Activated naive CD4-positive, alpha-beta T cell treated with anti-CD3 and anti-CD28 coated beads, Interleukin-2, amount 10 ng/mL, durations not matched to agents 7 days and 5 days (primary cell): ENCODE results near the gene NOTUM.
"Not testable (repeated sequence)": the region's sequence is repeated elsewhere in the genome, so short reads cannot be mapped to it uniquely, and the experiment has no call there.

Experiments used
- CTCF ChIA-PET: fragments of 350-600 bp; sonication (Branson Sonifier 250); formaldehyde crosslinking; loops from one replicate; lab custom pipeline; 2021; ENCODE audit warnings: antibody characterized with exemption; lab: Charles Lee
- DNase-seq: peaks from one replicate; pipeline ENCODE4 v3.0.0-alpha.2; 2020
- H3K27ac Mint-ChIP-seq: one replicate; pipeline ENCODE4 v1.8.0; 2021; ENCODE audit warnings: mild to moderate bottlenecking, moderate library complexity, mixed read lengths
- H3K27me3 Mint-ChIP-seq: one replicate; pipeline ENCODE4 v1.8.0; 2021; ENCODE audit warnings: mild to moderate bottlenecking, mixed read lengths
- H3K36me3 Mint-ChIP-seq: one replicate; pipeline ENCODE4 v1.8.0; 2021; ENCODE audit warnings: mixed read lengths
- H3K4me1 Mint-ChIP-seq: one replicate; pipeline ENCODE4 v1.8.0; 2021; ENCODE audit warnings: mixed read lengths
- H3K4me3 Mint-ChIP-seq: one replicate; pipeline ENCODE4 v1.8.0; 2021; ENCODE audit warnings: mild to moderate bottlenecking, moderate library complexity, mixed read lengths
- H3K9me3 Mint-ChIP-seq: one replicate; pipeline ENCODE4 v1.8.0; 2021; ENCODE audit warnings: mixed read lengths

The NOTUM gene

DNA sequence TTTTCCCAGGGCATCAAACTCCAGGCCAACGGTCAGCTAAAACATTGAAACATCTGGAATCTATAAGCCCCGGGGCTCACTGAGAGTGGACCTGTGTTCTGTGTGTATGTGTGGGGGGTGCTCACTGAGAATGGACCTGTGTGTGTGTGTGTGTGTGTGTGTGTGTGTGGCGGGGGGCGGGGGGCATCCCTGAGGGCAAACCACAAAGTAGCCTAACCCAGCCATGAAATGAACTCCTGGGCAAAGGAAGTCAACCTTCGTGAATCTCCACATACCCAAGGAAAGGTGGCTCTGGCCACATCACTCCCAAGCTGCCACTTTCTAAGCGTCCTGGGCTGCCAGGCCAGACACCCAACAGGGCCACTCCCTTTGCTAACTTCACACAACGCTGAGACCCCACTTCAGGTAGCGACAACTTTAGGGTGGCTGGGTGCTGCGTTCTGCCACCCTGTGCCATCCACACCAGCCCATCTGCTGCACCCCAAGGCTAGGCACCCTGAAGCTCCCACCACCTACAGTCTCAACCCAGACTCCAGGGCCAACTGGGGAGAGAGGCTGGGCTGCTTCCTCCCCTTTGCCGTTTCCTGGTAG is 35.0 kb downstream of the NOTUM start:
- DNase-seq = no peak
- peaks cover 41% of the 10 kb centered on the region for H3K4me1 Mint-ChIP-seq
- H3K36me3 Mint-ChIP-seq = peaks cover 7% of the 10 kb centered on the region
- no peaks in the 10 kb centered on the region for H3K9me3 Mint-ChIP-seq
- H3K27me3 Mint-ChIP-seq = peaks cover 28% of the 10 kb centered on the region
- CTCF ChIA-PET = interaction anchor here (1.1 kb wide), 1 partner anchor 223 kb away, joined by 3 read pairs; the partner anchor contains the start of gene MRPL12
- peak overlapping the region; percentile 94 for H3K27ac Mint-ChIP-seq
- H3K4me3 Mint-ChIP-seq = peak overlapping the region; percentile 88

- Mint-ChIP-seq H3K36me3 (peaks cover 8% of the 10 kb centered on the region), H3K9me3 (no peaks in the 10 kb centered on the region), H3K4me3 (peak overlapping the region; percentile 88), H3K27ac (peak overlapping the region; percentile 78), H3K27me3 (peaks cover 17% of the 10 kb centered on the region), H3K4me1 (peaks cover 39% of the 10 kb centered on the region)
- peak; percentile 50 for DNase-seq
- CTCF ChIA-PET = no interaction called here
These were observed 36.1 kb downstream of the NOTUM start for GRCh38 chr17:81924557-81925532.

- no peak for DNase-seq
- Mint-ChIP-seq H3K4me1 (peaks cover 45% of the 10 kb centered on the region), H3K9me3 (no peaks in the 10 kb centered on the region), H3K27ac (peak overlapping the region; percentile 55), H3K4me3 (no peak overlapping the region), H3K36me3 (peaks cover 15% of the 10 kb centered on the region), H3K27me3 (peaks cover 5% of the 10 kb centered on the region)
- CTCF ChIA-PET = no interaction called here
These were observed 37.4 kb downstream of the NOTUM start for GRCh38 chr17:81923302-81924260.

DNA sequence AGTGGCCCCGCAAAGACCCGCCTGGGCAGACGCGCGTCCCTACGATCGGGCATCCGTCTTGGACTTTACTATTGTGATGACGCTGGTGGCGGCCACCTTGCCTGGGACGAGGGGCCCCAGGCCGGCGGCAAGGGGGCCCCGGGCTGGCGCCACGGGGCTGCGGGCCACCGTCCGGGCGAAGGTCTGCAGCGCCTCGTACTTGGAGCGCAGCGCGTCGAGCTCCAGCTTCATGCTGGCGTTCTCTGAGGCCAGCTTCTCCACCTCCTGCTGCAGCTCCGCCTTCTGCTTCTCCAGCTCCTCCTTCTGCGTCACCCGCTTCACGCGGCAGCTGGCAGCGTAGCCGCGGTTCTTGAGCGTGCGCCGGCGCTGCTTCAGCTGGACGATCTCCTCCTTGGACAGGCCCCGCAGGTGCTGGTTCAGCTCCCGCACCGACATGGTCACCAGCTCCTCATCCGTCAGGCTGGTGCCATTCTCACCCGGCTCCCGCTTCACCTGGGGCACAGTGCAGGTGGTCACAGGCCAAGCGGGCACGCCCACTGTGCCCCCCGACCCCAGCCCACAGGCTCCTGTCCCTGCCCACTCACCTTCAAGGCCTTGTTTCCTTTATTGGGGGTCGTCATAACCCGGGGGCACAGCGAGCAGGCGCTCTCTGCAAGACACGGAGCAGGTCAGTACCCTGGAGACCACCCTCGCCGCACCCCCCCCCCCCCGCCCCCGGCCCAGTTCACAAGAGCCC is 38.3 kb downstream of the NOTUM start:
- H3K36me3 Mint-ChIP-seq = peaks cover 16% of the 10 kb centered on the region
- no peaks in the 10 kb centered on the region for H3K9me3 Mint-ChIP-seq
- H3K4me1 Mint-ChIP-seq = peaks cover 50% of the 10 kb centered on the region
- H3K27me3 Mint-ChIP-seq = no peaks in the 10 kb centered on the region
- DNase-seq = no peak
- CTCF ChIA-PET = no interaction called here
- no peak overlapping the region for H3K4me3 Mint-ChIP-seq
- H3K27ac Mint-ChIP-seq = no peak overlapping the region

DNA sequence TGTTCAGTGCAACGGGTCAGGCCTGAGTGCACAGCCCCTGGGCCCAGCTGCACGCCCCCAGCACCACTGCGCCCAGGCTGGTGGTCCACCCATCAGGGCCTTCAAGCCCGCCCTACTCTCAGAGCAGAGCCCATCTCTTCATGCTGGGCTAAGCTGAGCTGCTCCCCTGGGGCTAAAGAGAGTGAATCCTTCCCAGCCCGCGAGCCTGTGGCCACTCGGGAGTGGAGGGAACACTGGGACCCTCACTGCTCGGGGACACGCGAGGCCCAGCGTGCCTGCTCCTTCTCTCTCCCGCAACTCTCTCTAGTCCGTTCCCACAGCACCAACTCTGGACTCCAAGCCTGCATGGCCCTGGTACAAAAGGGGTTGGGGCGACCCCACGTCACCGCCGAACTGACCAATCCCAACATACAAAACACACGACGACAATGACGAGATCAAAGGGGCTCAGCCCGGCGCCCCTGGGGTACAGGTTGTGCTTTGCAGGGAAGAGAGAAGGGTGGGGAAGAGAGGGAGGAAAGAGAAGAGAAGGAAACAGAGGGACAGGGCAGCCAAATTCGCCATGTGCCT is 38.9 kb downstream of the NOTUM start:
- H3K4me1 Mint-ChIP-seq = peaks cover 54% of the 10 kb centered on the region
- CTCF ChIA-PET = no interaction called here
- peaks cover 20% of the 10 kb centered on the region for H3K36me3 Mint-ChIP-seq
- no peak for DNase-seq
- H3K4me3 Mint-ChIP-seq = no peak overlapping the region
- no peaks in the 10 kb centered on the region for H3K9me3 Mint-ChIP-seq
- H3K27ac Mint-ChIP-seq = peak overlapping the region; percentile 47
- no peaks in the 10 kb centered on the region for H3K27me3 Mint-ChIP-seq

DNA sequence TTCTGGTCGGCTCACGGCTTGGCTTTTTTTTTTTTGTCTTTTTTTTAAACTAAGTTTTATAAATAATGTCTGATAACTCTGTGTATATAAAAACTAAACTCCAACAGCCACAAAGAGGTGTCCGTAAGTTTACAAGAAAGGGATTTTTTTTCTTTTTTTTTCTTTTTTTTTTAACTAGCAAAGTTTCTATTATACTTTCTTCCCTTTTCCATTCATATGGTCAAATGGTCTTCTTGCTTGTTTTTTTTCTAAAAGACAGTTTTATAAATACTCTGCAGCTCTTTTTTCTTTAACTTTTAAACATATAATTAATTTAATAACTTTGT is 39.5 kb downstream of the NOTUM start:
- no peak overlapping the region for H3K27ac Mint-ChIP-seq
- peaks cover 58% of the 10 kb centered on the region for H3K4me1 Mint-ChIP-seq
- no peaks in the 10 kb centered on the region for H3K27me3 Mint-ChIP-seq
- peaks cover 24% of the 10 kb centered on the region for H3K36me3 Mint-ChIP-seq
- CTCF ChIA-PET = no interaction called here
- no peak overlapping the region for H3K4me3 Mint-ChIP-seq
- H3K9me3 Mint-ChIP-seq = no peaks in the 10 kb centered on the region
- DNase-seq = no peak

DNA sequence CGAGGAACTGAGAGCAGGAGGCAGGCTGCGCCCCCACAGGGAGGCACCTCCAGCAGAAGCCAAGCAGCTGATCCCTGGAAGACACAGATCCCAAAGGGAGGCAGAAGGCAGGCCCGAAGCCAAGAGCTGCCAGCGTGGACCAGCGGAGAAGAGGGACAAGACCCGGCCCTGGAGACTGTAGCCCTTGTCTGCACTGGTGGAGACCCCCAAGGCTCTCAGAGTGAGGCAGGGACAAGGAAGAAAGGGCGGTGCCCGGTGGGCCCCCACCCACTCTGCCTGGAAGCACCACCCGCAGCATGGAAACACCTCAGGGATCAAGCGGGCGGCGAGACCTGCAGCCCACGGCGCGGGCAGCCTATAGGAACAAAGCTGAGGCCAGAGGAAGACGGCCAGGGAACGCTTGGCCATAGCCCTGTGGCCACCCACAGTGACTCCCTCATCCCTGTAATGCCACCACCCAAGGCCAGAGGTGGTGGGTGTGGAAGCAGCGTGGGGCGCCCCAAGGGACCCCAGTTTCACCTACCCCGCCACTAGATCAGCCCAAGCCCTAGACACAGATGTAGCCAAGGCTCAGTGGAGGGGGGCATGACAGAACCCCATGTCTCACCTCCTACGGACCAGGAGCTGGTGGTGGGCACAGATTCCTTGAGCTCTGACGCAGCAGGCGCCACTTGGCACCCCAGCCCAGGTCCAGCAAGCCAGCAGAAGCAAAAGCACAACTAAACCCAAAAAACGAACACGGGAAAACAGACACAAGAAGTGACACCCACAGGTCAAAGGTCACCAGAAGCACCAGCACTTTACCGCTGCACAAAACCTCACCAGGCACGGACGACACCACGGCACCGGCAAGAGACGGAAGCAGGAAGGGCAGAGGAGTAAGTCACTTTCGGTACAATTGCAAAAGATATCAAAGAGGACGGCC is 40.1 kb downstream of the NOTUM start:
- peak overlapping the region; percentile 68 for H3K27ac Mint-ChIP-seq
- no peak for DNase-seq
- no peaks in the 10 kb centered on the region for H3K27me3 Mint-ChIP-seq
- CTCF ChIA-PET = no interaction called here
- no peak overlapping the region for H3K4me3 Mint-ChIP-seq
- peaks cover 58% of the 10 kb centered on the region for H3K4me1 Mint-ChIP-seq
- H3K9me3 Mint-ChIP-seq = no peaks in the 10 kb centered on the region
- H3K36me3 Mint-ChIP-seq = peaks cover 28% of the 10 kb centered on the region

- H3K36me3 Mint-ChIP-seq = peaks cover 41% of the 10 kb centered on the region
- no peaks in the 10 kb centered on the region for H3K27me3 Mint-ChIP-seq
- DNase-seq = no peak
- H3K4me1 Mint-ChIP-seq = peaks cover 45% of the 10 kb centered on the region
- peak overlapping the region; percentile 90 for H3K4me3 Mint-ChIP-seq
- H3K27ac Mint-ChIP-seq = peak overlapping the region; percentile 86
- CTCF ChIA-PET = no interaction called here
- H3K9me3 Mint-ChIP-seq = no peaks in the 10 kb centered on the region
These were observed 42.0 kb downstream of the NOTUM start for GRCh38 chr17:81918832-81919545.

DNA sequence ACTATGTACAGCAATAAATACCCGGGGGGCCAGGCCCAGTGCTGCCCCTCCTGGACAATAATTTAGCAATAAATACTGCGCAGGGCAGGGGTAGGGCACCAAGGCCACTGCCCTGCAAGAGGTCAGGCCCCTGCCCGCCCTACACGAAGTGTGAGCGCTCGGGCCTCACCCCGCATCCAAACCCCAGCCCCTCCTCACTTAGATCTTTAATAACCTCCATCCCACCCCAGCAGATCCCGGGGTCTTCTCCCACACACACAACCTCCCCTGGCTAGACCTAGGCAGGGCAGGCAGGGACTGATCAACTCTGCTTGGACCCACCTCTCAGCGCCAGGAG is 42.7 kb downstream of the NOTUM start:
- CTCF ChIA-PET = interaction anchor here (1.0 kb wide), 1 partner anchor 49 kb away, joined by 3 read pairs; no protein-coding TSS in a partner anchor
- H3K27me3 Mint-ChIP-seq, DNase-seq, H3K9me3 Mint-ChIP-seq: not testable (repeated sequence)
- H3K4me3 Mint-ChIP-seq = peak overlapping the region; percentile 90
- H3K4me1 Mint-ChIP-seq = peaks cover 41% of the 10 kb centered on the region
- peaks cover 45% of the 10 kb centered on the region for H3K36me3 Mint-ChIP-seq
- peak overlapping the region; percentile 86 for H3K27ac Mint-ChIP-seq

DNA sequence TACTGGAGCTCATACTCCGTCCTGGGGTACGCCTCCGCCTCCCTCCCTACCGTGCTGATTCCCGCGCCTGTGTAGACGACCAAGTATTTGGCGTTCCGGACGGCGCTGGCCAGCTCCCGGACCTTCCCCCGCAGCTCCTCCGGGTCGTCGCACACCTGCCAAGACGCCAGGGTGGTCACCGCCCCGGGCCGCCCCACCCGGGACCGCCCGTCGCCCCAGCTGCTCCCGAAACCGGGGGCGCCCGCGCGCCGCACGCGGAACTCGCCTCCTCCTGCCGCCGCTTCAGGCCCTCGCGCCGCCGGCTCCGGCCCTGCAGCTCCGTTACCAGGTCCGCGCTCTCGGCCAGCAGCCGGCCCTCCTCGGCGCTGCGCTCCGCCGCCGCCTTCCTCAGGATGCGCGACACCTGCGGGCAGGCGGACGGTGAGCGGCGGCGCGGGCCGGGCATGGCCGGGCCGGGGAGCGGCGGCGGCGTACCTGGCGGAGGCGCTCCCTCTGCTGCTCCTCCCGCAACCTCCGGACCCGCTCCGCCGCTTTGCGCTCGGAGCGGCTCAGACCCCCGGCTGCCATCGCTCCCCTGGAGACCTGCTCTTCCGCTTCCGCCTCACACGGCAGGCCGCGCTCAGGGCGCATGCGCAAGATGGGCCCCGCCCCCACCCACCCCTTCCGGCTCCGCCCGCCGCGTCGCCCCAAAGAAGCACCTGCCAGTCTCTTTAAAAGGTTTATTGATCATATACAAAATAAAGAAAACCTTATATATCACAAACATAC is 43.2 kb downstream of the NOTUM start, which contains the start of gene SIRT7:
TSS of gene SIRT7 (minus strand) at position 612 of the 768 bp plus-strand sequence. CDS start at position 567, 45 bp downstream.
- Mint-ChIP-seq H3K27me3 (no peaks in the 10 kb centered on the region), H3K4me3 (peak within 1 kb of the TSS; percentile 90), H3K4me1 (peaks cover 45% of the 10 kb centered on the region), H3K36me3 (peaks cover 49% of the 10 kb centered on the region), H3K9me3 (no peaks in the 10 kb centered on the region), H3K27ac (peak within 1 kb of the TSS; percentile 86)
- CTCF ChIA-PET = interaction anchor here (0.8 to 1.6 kb wide), 3 partner anchors 10 to 48 kb away, joined by 3 to 8 read pairs (median 3); partner anchors contain the start of genes ALYREF, ANAPC11 and MAFG
- peak; percentile 84 for DNase-seq

DNA sequence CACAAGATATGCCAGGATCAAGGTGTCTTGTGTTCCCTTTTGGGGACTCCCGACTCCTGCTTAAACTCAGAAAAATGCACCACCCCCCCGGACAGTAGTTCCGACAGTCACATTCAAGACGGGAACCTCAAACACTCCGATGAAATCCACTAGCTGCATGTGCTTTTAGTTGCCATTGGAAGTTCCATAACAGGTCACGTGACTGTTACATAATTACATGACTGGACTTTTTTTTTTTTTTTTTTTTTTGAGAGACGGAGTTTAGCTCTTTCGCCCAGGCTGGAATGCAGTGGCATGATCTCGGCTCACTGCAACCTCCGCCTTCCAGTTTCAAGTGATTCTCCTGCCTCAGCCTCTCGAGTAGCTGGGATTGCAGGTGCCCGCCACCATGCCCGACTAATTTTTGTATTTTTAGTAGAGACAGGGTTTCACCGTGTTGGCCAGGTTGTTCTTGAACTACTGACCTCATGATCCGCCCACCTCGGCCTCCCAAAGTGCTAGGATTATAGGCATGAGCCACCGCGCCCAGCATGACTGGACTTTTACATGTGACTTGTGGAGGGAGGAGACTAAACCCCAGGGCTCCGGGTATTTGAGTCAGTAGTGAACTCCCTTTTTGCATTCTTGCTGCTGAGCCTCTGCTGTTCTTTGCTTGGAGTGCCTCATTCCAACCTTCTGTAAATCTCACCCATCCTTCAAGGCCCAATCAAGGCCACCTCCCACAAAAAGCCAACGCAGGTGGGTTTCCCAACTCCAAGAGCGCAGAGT is 44.6 kb downstream of the NOTUM start:
- Mint-ChIP-seq H3K4me1 (peaks cover 49% of the 10 kb centered on the region), H3K27ac (peak overlapping the region; percentile 46), H3K4me3 (peak overlapping the region; percentile 90), H3K36me3 (peaks cover 52% of the 10 kb centered on the region), H3K9me3 (no peaks in the 10 kb centered on the region), H3K27me3 (no peaks in the 10 kb centered on the region)
- no peak for DNase-seq
- CTCF ChIA-PET = interaction anchor here (1.6 kb wide), 1 partner anchor 11 kb away, joined by 8 read pairs; the partner anchor contains the start of gene MAFG
